GM12801 (cell line): ENCODE measurements around the gene IGF2.

ENCODE experiments used
- TF ChIP-seq, protein P1 (sequence below): IDR thresholded peaks from one replicate; pipeline ENCODE4 v1.5.1; 2011; ENCODE audit warnings: control low read depth; ENCODE audit not compliant: insufficient read length; ENCODE audit errors: extremely low read depth

Gene IGF2

DNA sequence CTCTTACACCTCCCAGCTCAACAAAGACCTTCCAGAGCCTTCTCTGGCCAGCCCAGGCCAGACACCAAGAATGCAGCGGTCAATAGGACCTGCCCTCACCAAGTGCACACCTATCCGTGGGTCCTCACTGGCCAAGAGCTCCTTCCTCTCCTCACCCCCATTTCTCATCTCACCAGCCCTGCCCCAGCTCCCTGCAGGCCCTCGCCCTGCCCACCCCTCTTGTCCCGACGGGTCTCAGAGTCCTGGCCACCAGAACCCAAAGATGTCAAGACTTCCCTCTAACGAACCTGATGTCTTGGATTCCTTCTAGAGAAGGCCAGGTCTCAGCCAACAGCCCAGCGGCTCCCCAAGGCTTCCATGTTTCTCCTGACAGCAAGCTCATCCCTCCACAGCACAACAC, 43.6 kb downstream of the IGF2 start:
- TF ChIP-seq, protein P1, sequence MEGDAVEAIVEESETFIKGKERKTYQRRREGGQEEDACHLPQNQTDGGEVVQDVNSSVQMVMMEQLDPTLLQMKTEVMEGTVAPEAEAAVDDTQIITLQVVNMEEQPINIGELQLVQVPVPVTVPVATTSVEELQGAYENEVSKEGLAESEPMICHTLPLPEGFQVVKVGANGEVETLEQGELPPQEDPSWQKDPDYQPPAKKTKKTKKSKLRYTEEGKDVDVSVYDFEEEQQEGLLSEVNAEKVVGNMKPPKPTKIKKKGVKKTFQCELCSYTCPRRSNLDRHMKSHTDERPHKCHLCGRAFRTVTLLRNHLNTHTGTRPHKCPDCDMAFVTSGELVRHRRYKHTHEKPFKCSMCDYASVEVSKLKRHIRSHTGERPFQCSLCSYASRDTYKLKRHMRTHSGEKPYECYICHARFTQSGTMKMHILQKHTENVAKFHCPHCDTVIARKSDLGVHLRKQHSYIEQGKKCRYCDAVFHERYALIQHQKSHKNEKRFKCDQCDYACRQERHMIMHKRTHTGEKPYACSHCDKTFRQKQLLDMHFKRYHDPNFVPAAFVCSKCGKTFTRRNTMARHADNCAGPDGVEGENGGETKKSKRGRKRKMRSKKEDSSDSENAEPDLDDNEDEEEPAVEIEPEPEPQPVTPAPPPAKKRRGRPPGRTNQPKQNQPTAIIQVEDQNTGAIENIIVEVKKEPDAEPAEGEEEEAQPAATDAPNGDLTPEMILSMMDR = no peak

DNA sequence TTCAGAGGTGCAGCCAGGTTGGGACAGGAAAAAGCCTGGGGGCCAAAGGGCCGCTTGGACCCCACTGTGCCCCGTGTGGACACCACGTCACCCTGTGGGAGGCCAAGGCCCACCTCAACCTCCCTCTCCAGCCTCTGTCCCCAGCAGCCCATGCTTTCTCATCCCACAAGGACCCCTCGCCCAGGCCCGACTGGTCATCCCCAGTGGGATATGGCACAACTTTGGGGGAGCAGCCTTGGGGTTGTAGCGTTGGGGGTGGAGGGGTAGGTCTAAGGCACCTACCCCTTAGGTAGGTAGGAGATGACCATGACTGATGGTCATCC, 44.0 kb downstream of the IGF2 start:
- TF ChIP-seq, protein P1 = no peak

DNA sequence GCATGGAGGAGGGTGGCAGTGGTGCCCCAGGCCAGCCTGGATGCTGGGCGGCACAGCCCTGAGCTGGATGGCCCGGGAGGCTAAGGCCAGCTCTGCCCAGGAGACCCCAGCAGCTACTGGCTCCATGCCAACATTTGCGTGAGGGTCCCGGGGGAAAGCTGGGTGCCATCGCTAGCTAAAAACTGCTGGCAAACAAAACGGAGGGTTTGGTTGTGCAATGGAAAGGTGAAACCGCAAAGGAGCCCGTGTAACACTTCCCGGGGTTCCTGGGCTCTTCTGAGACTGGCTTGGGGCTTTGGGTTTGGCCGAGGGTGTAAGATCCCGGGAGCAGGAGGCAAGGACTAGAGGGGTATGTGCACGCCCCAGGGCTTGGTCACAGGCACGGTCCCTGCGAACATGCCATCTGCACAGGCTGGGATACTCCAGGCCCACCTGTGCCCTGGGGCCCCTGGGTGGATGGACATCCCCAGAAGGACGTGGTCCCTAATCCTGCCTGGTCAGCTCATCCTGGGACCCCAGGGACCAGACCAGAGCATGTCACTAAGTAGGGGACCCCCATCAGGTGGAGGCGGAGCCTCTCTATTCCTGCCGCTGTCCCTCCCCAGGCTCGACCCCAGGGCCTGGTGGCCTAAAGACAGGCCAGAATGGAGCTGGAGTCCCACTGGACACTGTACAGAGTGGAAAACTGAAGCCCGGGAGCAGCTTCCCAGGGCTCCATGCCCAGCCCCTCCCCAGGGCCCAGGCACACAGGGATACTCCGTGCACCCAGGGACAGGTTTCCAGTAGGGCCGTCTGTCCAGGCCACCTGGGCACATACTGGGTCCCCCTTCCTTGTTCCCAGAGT, 44.6 kb downstream of the IGF2 start:
- TF ChIP-seq, protein P1 = no peak

DNA sequence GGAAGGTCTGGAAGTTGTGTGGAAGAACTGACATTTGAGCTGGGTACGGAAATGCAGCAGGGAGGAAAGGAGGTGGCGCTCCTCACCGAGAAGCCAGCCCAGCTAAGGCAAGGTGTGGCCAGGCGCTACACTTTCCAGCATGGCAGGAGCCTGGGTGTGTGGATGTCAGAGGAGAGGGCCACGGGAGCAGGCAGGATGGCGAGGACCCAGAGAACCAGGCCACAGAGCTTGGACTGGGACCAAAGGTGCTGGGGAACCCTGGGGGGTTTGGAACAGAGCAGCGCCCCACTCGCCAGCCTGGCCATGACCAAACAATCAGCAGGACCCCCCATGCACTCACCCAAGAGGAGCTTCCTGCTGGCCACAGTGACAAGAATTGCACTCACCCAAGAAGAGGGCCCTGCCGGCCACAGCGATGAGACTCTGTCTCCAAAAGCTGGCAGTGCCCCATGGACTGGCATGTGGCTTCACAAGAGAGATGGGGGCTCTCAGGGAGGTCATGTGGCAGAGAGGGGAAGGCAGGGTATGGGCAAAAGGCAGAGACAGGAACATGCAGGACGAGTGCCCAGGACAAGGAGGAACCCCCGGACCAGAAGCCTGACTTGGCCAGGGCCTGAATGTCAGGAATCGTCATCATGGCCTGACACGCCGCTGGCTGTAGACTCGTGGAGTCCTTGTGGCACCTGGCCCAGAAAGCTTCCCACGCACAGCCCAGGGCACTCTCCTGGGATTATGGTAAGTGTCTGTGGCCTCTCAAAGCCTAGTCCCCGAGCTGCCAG, 45.4 kb downstream of the IGF2 start:
- TF ChIP-seq, protein P1 = no peak

GRCh38 chr11:2092956-2093412, 46.2 kb downstream of the IGF2 start:
- TF ChIP-seq, protein P1 = no peak

- TF ChIP-seq, protein P1 = no peak
Observed at GRCh38 chr11:2092464-2092910, 46.7 kb downstream of the IGF2 start.

- TF ChIP-seq, protein P1 = no peak
Observed at GRCh38 chr11:2091786-2092463, 47.3 kb downstream of the IGF2 start.
